ENCODE data around the gene TBXAS1. TPM values are rescaled to one million over a fixed set of nuclear protein-coding genes. Genes with fewer than 3 reads are reported as not detected.

The TBXAS1 gene
- polyA plus RNA-seq, 1 donor from 2014 or later: 0.93 TPM

- Histone ChIP-seq H3K79me2 (replicated peaks; ENCODE audit: insufficient read depth, low read length) (no peaks in the 10 kb centered on the region), H3K27me3 (ENCODE audit: insufficient read depth, low read depth, low read length) (peaks cover 2% of the 10 kb centered on the region), H3K27ac (ENCODE audit: low read length) (no peak overlapping the region), H3K4me2 (ENCODE audit: low read length) (no peak overlapping the region), H3K4me3 (ENCODE audit: low read length) (no peak overlapping the region), H3K9ac (ENCODE audit: low read length) (no peak overlapping the region), H3K36me3 (ENCODE audit: insufficient read depth, low read length) (no peaks in the 10 kb centered on the region), H3K9me2 (ENCODE audit: insufficient read depth, low read length) (no peaks in the 10 kb centered on the region), H3K9me3 (ENCODE audit: low read length) (no peaks in the 10 kb centered on the region), H3F3A (ENCODE audit: insufficient read depth, low read length, poor library complexity, severe bottlenecking) (no peaks in the 10 kb centered on the region), H2AFZ (ENCODE audit: low read depth, low read length) (no peak overlapping the region), H4K20me1 (ENCODE audit: insufficient read depth) (no peaks in the 10 kb centered on the region)
- TF ChIP-seq POLR2AphosphoS5 (IDR thresholded peaks at IDR 0.05) (no peak), CTCF (IDR thresholded peaks at IDR 0.05; ENCODE audit: poor library complexity, severe bottlenecking) (no peak), EZH2 (IDR thresholded peaks at IDR 0.05; ENCODE audit: borderline replicate concordance, insufficient read depth, low read length, poor library complexity, severe bottlenecking) (no peak), RAD21 (conservative IDR thresholded peaks at IDR 0.05) (no peak), REST (IDR thresholded peaks at IDR 0.05; ENCODE audit: borderline replicate concordance) (no peak), TAF1 (IDR thresholded peaks at IDR 0.05; ENCODE audit: low read depth) (no peak), EP300 (conservative IDR thresholded peaks at IDR 0.05; ENCODE audit: poor library complexity, severe bottlenecking) (no peak), MXI1 (conservative IDR thresholded peaks at IDR 0.05; ENCODE audit: poor library complexity, severe bottlenecking) (no peak), SMC3 (conservative IDR thresholded peaks at IDR 0.05; ENCODE audit: poor library complexity) (no peak)
These were observed 197.9 kb downstream of the TBXAS1 start for GRCh38 chr7:140026935-140027334.

GRCh38 chr7:140027858-140028257 is 198.8 kb downstream of the TBXAS1 start:
- H3K9ac ChIP-seq (ENCODE audit: low read length): no peak overlapping the region
- H3K36me3 ChIP-seq (ENCODE audit: insufficient read depth, low read length): no peaks in the 10 kb centered on the region
- no peaks in the 10 kb centered on the region for H3F3A ChIP-seq (ENCODE audit: insufficient read depth, low read length, poor library complexity, severe bottlenecking)
- no peaks in the 10 kb centered on the region for H3K9me3 ChIP-seq (ENCODE audit: low read length)
- no peaks in the 10 kb centered on the region for H3K9me2 ChIP-seq (ENCODE audit: insufficient read depth, low read length)
- H3K79me2 ChIP-seq (replicated peaks; ENCODE audit: insufficient read depth, low read length): no peaks in the 10 kb centered on the region
- peaks cover 2% of the 10 kb centered on the region for H3K27me3 ChIP-seq (ENCODE audit: insufficient read depth, low read depth, low read length)
- no peak overlapping the region for H3K4me3 ChIP-seq (ENCODE audit: low read length)
- H4K20me1 ChIP-seq (ENCODE audit: insufficient read depth): no peaks in the 10 kb centered on the region
- no peak overlapping the region for H3K27ac ChIP-seq (ENCODE audit: low read length)
- no peak for TF ChIP-seq POLR2AphosphoS5 (IDR thresholded peaks at IDR 0.05)
- H2AFZ ChIP-seq (ENCODE audit: low read depth, low read length): no peak overlapping the region
- H3K4me2 ChIP-seq (ENCODE audit: low read length): no peak overlapping the region

- Histone ChIP-seq H2AFZ (ENCODE audit: low read depth, low read length) (no peak overlapping the region), H4K20me1 (ENCODE audit: insufficient read depth) (no peaks in the 10 kb centered on the region), H3K36me3 (ENCODE audit: insufficient read depth, low read length) (no peaks in the 10 kb centered on the region), H3K4me2 (ENCODE audit: low read length) (no peak overlapping the region), H3K9me2 (ENCODE audit: insufficient read depth, low read length) (no peaks in the 10 kb centered on the region), H3K79me2 (replicated peaks; ENCODE audit: insufficient read depth, low read length) (no peaks in the 10 kb centered on the region), H3K27me3 (ENCODE audit: insufficient read depth, low read depth, low read length) (peaks cover 2% of the 10 kb centered on the region), H3K9ac (ENCODE audit: low read length) (no peak overlapping the region), H3K27ac (ENCODE audit: low read length) (no peak overlapping the region), H3F3A (ENCODE audit: insufficient read depth, low read length, poor library complexity, severe bottlenecking) (no peaks in the 10 kb centered on the region), H3K9me3 (ENCODE audit: low read length) (no peaks in the 10 kb centered on the region), H3K4me3 (ENCODE audit: low read length) (no peak overlapping the region)
- TF ChIP-seq REST (IDR thresholded peaks at IDR 0.05; ENCODE audit: borderline replicate concordance): no peak
These were observed 199.2 kb downstream of the TBXAS1 start for GRCh38 chr7:140028311-140028710.

Measured in neural cell (in vitro differentiated cells).